ENCODE data around the gene FAF1. TPM values are rescaled to one million over a fixed set of nuclear protein-coding genes. Genes with fewer than 3 reads are reported as not detected.
A peak's percentile ranks its signal among the peaks of the same experiment; 100 is the strongest.
"Not testable (repeated sequence)": the region's sequence is repeated elsewhere in the genome, so short reads cannot be mapped to it uniquely, and the experiment has no call there.

Gene FAF1
- total and polyA plus RNA-seq, 2 donors (not counting 1 experiment from before 2014, with no cell fraction given): 39.6 to 40.0 TPM

GRCh38 chr1:50917138-50918137, 42.6 kb downstream of the FAF1 start:
- no peak for TF ChIP-seq EZH2 (IDR thresholded peaks at IDR 0.05; ENCODE audit: low read length, missing control alignments)
- TF ChIP-seq CTCF (conservative IDR thresholded peaks at IDR 0.05 in 1 of 2, IDR thresholded peaks at IDR 0.05 in 1 of 2; ENCODE audit: low read depth in 1 of 2, low read length in 2 of 2): no peak
- Histone ChIP-seq H2AFZ (ENCODE audit: low read length) (no peak overlapping the region), H3K79me2 (ENCODE audit: control insufficient read depth, insufficient read depth, low read length) (peaks cover 17% of the 10 kb centered on the region), H3K4me3 (replicated peaks in 1 of 4; ENCODE audit: control extremely low read depth in 1 of 4, insufficient read depth in 1 of 4, low read depth in 3 of 4, low read length in 4 of 4) (no peak overlapping the region), H3K4me1 (ENCODE audit: control insufficient read depth, extremely low read depth, insufficient read depth, low read length) (no peaks in the 10 kb centered on the region), H3K4me2 (ENCODE audit: extremely low read depth, insufficient read depth, low read length) (no peak overlapping the region), H3K36me3 (ENCODE audit: control insufficient read depth, insufficient read depth, low read length) (no peaks in the 10 kb centered on the region), H3K9me3 (ENCODE audit: control insufficient read depth, insufficient read depth, low read depth, low read length) (no peaks in the 10 kb centered on the region), H3K9ac (ENCODE audit: insufficient read depth, low read length) (no peak overlapping the region), H3K27ac (ENCODE audit: insufficient read depth, low read length) (no peak overlapping the region), H3K27me3 (ENCODE audit: control insufficient read depth, insufficient read depth, low read length) (no peaks in the 10 kb centered on the region), H4K20me1 (ENCODE audit: control insufficient read depth, extremely low read depth, insufficient read depth, low read length) (no peaks in the 10 kb centered on the region)
- no peak for DNase-seq (ENCODE audit: low read depth in 2 of 2)

- no peaks in the 10 kb centered on the region for H4K20me1 ChIP-seq (ENCODE audit: control insufficient read depth, extremely low read depth, insufficient read depth, low read length)
- no peaks in the 10 kb centered on the region for H3K27me3 ChIP-seq (ENCODE audit: control insufficient read depth, insufficient read depth, low read length)
- H3K4me3 ChIP-seq (replicated peaks in 1 of 4; ENCODE audit: control extremely low read depth in 1 of 4, insufficient read depth in 1 of 4, low read depth in 3 of 4, low read length in 4 of 4): no peak overlapping the region
- H3K79me2 ChIP-seq (ENCODE audit: control insufficient read depth, insufficient read depth, low read length): peaks cover 10% of the 10 kb centered on the region
- H3K4me2 ChIP-seq (ENCODE audit: extremely low read depth, insufficient read depth, low read length): no peak overlapping the region
- TF ChIP-seq CTCF (conservative IDR thresholded peaks at IDR 0.05 in 1 of 2, IDR thresholded peaks at IDR 0.05 in 1 of 2; ENCODE audit: low read depth in 1 of 2, low read length in 2 of 2): no peak
- TF ChIP-seq EZH2 (IDR thresholded peaks at IDR 0.05; ENCODE audit: low read length, missing control alignments): no peak
- H3K9ac ChIP-seq (ENCODE audit: insufficient read depth, low read length): no peak overlapping the region
- no peak overlapping the region for H2AFZ ChIP-seq (ENCODE audit: low read length)
- no peaks in the 10 kb centered on the region for H3K36me3 ChIP-seq (ENCODE audit: control insufficient read depth, insufficient read depth, low read length)
- H3K4me1 ChIP-seq (ENCODE audit: control insufficient read depth, extremely low read depth, insufficient read depth, low read length): no peaks in the 10 kb centered on the region
- H3K27ac ChIP-seq (ENCODE audit: insufficient read depth, low read length): no peak overlapping the region
- DNase-seq (ENCODE audit: low read depth in 2 of 2): no peak
- no peaks in the 10 kb centered on the region for H3K9me3 ChIP-seq (ENCODE audit: control insufficient read depth, insufficient read depth, low read depth, low read length)
Measured at GRCh38 chr1:50915621-50916020, 44.4 kb downstream of the FAF1 start.

GRCh38 chr1:50913954-50914353, 46.1 kb downstream of the FAF1 start:
- H3K4me2 ChIP-seq (ENCODE audit: extremely low read depth, insufficient read depth, low read length): no peak overlapping the region
- peaks cover 7% of the 10 kb centered on the region for H3K79me2 ChIP-seq (ENCODE audit: control insufficient read depth, insufficient read depth, low read length)
- H4K20me1 ChIP-seq (ENCODE audit: control insufficient read depth, extremely low read depth, insufficient read depth, low read length): no peaks in the 10 kb centered on the region
- DNase-seq (ENCODE audit: low read depth in 2 of 2): peak in 1 of 2 donors; percentile 12
- no peaks in the 10 kb centered on the region for H3K36me3 ChIP-seq (ENCODE audit: control insufficient read depth, insufficient read depth, low read length)
- no peak overlapping the region for H3K27ac ChIP-seq (ENCODE audit: insufficient read depth, low read length)
- H2AFZ ChIP-seq (ENCODE audit: low read length): no peak overlapping the region
- H3K9ac ChIP-seq (ENCODE audit: insufficient read depth, low read length): no peak overlapping the region
- H3K4me1 ChIP-seq (ENCODE audit: control insufficient read depth, extremely low read depth, insufficient read depth, low read length): no peaks in the 10 kb centered on the region
- H3K4me3 ChIP-seq (replicated peaks in 1 of 4; ENCODE audit: control extremely low read depth in 1 of 4, insufficient read depth in 1 of 4, low read depth in 3 of 4, low read length in 4 of 4): no peak overlapping the region
- TF ChIP-seq EZH2 (IDR thresholded peaks at IDR 0.05; ENCODE audit: low read length, missing control alignments) (no peak), CTCF (conservative IDR thresholded peaks at IDR 0.05 in 1 of 2, IDR thresholded peaks at IDR 0.05 in 1 of 2; ENCODE audit: low read depth in 1 of 2, low read length in 2 of 2) (no peak)
- H3K27me3 ChIP-seq (ENCODE audit: control insufficient read depth, insufficient read depth, low read length): no peaks in the 10 kb centered on the region
- H3K9me3 ChIP-seq (ENCODE audit: control insufficient read depth, insufficient read depth, low read depth, low read length): no peaks in the 10 kb centered on the region

GRCh38 chr1:50910356-50910755, 49.7 kb downstream of the FAF1 start:
- not testable (repeated sequence) for H4K20me1 ChIP-seq (ENCODE audit: control insufficient read depth, extremely low read depth, insufficient read depth, low read length); H3K27me3 ChIP-seq (ENCODE audit: control insufficient read depth, insufficient read depth, low read length); H3K4me2 ChIP-seq (ENCODE audit: extremely low read depth, insufficient read depth, low read length); H3K27ac ChIP-seq (ENCODE audit: insufficient read depth, low read length); H3K4me1 ChIP-seq (ENCODE audit: control insufficient read depth, extremely low read depth, insufficient read depth, low read length); H3K4me3 ChIP-seq (replicated peaks in 1 of 4; ENCODE audit: control extremely low read depth in 1 of 4, insufficient read depth in 1 of 4, low read depth in 3 of 4, low read length in 4 of 4); H2AFZ ChIP-seq (ENCODE audit: low read length); DNase-seq (ENCODE audit: low read depth in 2 of 2); H3K36me3 ChIP-seq (ENCODE audit: control insufficient read depth, insufficient read depth, low read length); H3K79me2 ChIP-seq (ENCODE audit: control insufficient read depth, insufficient read depth, low read length); H3K9me3 ChIP-seq (ENCODE audit: control insufficient read depth, insufficient read depth, low read depth, low read length); H3K9ac ChIP-seq (ENCODE audit: insufficient read depth, low read length)
